Measurements from ENCODE around the gene TMEM240.
"Not testable (repeated sequence)": the region's sequence is repeated elsewhere in the genome, so short reads cannot be mapped to it uniquely, and the experiment has no call there.

The TMEM240 gene

GRCh38 chr1:1540090-1540817 lies at the start of gene TMEM240:
Gene TMEM240 (minus strand): TSS chr1:1540624. CDS start chr1:1540346, 278 bp downstream.
- peak; percentile 61 for DNase-seq

- no peak for DNase-seq
Observed at GRCh38 chr1:1583347-1584010, 43.1 kb upstream of the TMEM240 start.

GRCh38 chr1:1582585-1583346 lies 42.3 kb upstream of the TMEM240 start:
- DNase-seq = no peak

- no peak for DNase-seq
Observed at GRCh38 chr1:1578371-1578940, 38.0 kb upstream of the TMEM240 start.

- DNase-seq = no peak
Observed at GRCh38 chr1:1577367-1578011, 37.1 kb upstream of the TMEM240 start.

GRCh38 chr1:1574721-1575537 lies 34.5 kb upstream of the TMEM240 start, which contains the start of gene SSU72:
Gene SSU72 (minus strand): TSS chr1:1574863. CDS start chr1:1574557, 306 bp downstream.
- peak; percentile 93 for DNase-seq

GRCh38 chr1:1573843-1574720 lies 33.7 kb upstream of the TMEM240 start:
- peak; percentile 81 for DNase-seq

GRCh38 chr1:1569341-1569740 lies 28.9 kb upstream of the TMEM240 start:
- no peak for DNase-seq

GRCh38 chr1:1567891-1568291 lies 27.5 kb upstream of the TMEM240 start:
- no peak for DNase-seq

GRCh38 chr1:1567152-1567875 lies 26.9 kb upstream of the TMEM240 start:
- DNase-seq = no peak

- no peak for DNase-seq
Observed at GRCh38 chr1:1565340-1565739, 24.9 kb upstream of the TMEM240 start.

GRCh38 chr1:1564268-1564667 lies 23.8 kb upstream of the TMEM240 start:
- DNase-seq = no peak

GRCh38 chr1:1563688-1564087 lies 23.3 kb upstream of the TMEM240 start:
- DNase-seq = no peak

- no peak for DNase-seq
Observed at GRCh38 chr1:1562556-1563195, 22.3 kb upstream of the TMEM240 start.

- no peak for DNase-seq
Observed at GRCh38 chr1:1561801-1562470, 21.5 kb upstream of the TMEM240 start.

- no peak for DNase-seq
Observed at GRCh38 chr1:1560178-1560577, 19.8 kb upstream of the TMEM240 start.

- DNase-seq = no peak
Observed at GRCh38 chr1:1559066-1559465, 18.6 kb upstream of the TMEM240 start.

GRCh38 chr1:1558591-1558990 lies 18.2 kb upstream of the TMEM240 start:
- no peak for DNase-seq

- not testable (repeated sequence) for DNase-seq
Observed at GRCh38 chr1:1557688-1558087, 17.3 kb upstream of the TMEM240 start.
